HUDEP-2 (cell line): ENCODE results near the gene CTBP2.

Source experiments
- DNase-seq, 76 experiments: peaks; one replicate each; lab custom pipeline; 2025; ENCODE audit not compliant: unreplicated experiment in 76 of 76; lab: John Stamatoyannopoulos, UW

CTBP2 gene

GRCh38 chr10:125026036-125026931, 134.1 kb downstream of the CTBP2 start:
- DNase-seq: no peak

GRCh38 chr10:125025341-125025740, 135.0 kb downstream of the CTBP2 start:
- no peak for DNase-seq

- DNase-seq: no peak
Observed at GRCh38 chr10:125024497-125025234, 135.7 kb downstream of the CTBP2 start.

- DNase-seq: no peak
Observed at GRCh38 chr10:125023862-125024496, 136.4 kb downstream of the CTBP2 start.

- DNase-seq: no peak
Observed at GRCh38 chr10:125023255-125023654, 137.1 kb downstream of the CTBP2 start.

- no peak for DNase-seq
Observed at GRCh38 chr10:125022671-125023070, 137.7 kb downstream of the CTBP2 start.

- DNase-seq: no peak
Observed at GRCh38 chr10:125021686-125022344, 138.5 kb downstream of the CTBP2 start.

GRCh38 chr10:125020871-125021270, 139.5 kb downstream of the CTBP2 start:
- no peak for DNase-seq

GRCh38 chr10:125020386-125020785, 140.0 kb downstream of the CTBP2 start:
- DNase-seq: no peak

- no peak for DNase-seq
Observed at GRCh38 chr10:125018576-125019143, 141.7 kb downstream of the CTBP2 start.

- DNase-seq: no peak
Observed at GRCh38 chr10:125017547-125018298, 142.6 kb downstream of the CTBP2 start.

GRCh38 chr10:125016611-125017202, 143.7 kb downstream of the CTBP2 start:
- no peak for DNase-seq

- no peak for DNase-seq
Observed at GRCh38 chr10:125016123-125016522, 144.2 kb downstream of the CTBP2 start.

GRCh38 chr10:125015356-125015944, 144.9 kb downstream of the CTBP2 start:
- DNase-seq: no peak

GRCh38 chr10:125014836-125015355, 145.5 kb downstream of the CTBP2 start:
- DNase-seq: no peak

- DNase-seq: no peak
Observed at GRCh38 chr10:125014086-125014830, 146.1 kb downstream of the CTBP2 start.

- DNase-seq: no peak
Observed at GRCh38 chr10:125013529-125013872, 146.9 kb downstream of the CTBP2 start.

- DNase-seq: no peak
Observed at GRCh38 chr10:125012851-125013528, 147.4 kb downstream of the CTBP2 start.
